Stimulated activated CD8-positive, alpha-beta memory T cell treated with anti-CD3 and anti-CD28 coated beads, Interleukin-12 subunit alpha, Interleukin-12 subunit beta, amount 100 ng/mL, for 1 hour (primary cell): Measurements from ENCODE around the gene PINK1.

Experiments
- DNase-seq: peaks from one replicate; pipeline ENCODE4 v3.0.0-alpha.2; 2020; ENCODE audit warnings: low read depth

The PINK1 gene

DNA sequence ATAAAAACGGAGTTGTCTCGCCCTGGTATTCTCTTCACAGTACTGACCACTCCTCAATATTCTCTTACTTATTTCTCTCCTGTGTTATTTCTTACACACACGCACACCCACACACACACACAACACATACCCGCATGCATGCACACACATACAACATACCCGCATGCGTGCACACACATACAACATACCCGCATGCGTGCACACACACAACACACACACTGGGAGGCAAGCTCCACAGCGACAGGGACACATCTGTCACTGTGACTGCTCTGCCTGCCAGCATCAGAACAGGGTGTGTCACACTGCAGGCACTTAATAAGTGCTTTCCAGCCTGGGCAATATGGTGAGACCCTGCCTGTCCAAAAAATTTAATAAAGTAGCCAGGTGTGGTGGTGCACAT lies 48.7 kb downstream of the PINK1 start:
- DNase-seq, result no peak

DNA sequence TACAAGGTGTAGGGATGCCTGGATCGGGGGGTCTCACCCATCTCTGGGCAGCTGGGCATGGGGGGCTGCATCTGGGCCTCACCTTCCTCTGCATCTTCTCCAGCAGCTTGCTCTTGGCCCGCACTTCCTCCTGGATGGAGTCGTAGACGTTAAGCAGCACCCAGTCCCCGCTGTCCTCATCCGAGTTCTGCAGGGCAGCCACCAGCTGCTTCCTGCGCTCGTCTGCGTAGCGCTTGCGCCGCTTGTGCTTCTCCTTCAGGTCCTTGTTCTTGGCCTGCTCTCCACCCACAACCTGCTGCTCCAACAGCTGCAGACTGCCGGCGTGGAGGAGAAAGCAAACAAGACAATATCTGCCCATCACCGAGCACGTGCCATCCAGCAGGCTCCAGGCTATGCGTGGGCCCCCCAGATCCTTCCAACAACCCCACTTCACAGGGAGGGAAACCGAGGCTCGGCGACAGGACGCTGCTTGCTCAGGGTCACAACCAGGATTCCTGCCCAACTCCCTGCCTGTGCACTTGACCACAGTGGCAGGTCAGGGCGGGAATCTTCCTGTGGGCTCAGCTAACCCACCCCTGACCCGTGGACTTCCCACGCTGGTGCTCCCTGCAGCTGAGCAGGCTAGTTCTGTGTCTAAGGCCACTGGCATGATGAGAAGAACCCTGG lies 49.4 kb downstream of the PINK1 start:
- DNase-seq, result no peak

DNA sequence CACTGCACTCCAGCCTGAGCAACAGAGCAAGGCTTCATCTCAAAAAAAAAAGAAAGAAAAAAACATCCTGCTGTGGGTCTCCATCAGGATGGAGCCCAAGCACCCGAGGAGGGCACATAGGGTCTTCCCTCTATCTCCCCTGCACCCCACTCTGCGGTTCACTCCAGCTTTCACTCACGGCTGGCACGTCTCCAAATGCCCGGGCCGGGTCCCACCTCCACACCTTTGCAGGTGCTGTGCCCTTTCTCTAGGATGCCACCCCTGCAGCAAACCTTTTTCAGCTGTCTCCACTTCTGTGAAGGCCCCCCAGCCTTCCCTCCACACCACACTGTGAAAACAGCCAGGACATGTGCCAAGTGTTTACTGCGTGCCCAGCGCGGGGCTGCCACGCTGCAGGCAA lies 50.4 kb downstream of the PINK1 start:
- no peak for DNase-seq

DNA sequence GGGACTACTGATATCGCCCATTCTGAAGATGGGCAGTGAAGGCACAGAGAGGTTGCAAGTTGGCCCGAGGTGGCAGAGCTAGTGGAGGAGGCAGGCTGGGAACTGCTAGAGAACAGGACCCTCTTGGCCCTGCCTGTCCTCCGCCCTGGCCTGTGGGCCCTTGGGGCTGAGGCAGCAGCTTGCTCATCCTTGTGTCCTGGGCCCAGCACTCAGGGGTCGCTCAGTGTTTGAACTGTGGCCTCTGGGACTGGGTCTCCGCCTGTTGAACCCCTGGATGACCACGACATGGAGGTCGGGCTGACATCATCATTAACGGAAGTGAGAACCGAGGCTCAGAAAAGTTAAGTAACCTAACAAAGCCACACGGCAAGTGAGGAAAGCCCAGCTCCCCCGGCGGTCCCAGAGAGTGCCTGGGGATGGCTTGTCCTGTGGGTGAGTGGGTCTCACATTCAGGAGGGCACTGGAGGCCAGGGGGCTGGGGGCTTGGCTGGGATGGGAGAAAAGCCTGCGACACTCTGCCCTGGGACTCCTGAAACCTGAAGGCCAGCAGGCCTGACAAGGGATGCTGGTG lies 50.9 kb downstream of the PINK1 start:
- no peak for DNase-seq

DNA sequence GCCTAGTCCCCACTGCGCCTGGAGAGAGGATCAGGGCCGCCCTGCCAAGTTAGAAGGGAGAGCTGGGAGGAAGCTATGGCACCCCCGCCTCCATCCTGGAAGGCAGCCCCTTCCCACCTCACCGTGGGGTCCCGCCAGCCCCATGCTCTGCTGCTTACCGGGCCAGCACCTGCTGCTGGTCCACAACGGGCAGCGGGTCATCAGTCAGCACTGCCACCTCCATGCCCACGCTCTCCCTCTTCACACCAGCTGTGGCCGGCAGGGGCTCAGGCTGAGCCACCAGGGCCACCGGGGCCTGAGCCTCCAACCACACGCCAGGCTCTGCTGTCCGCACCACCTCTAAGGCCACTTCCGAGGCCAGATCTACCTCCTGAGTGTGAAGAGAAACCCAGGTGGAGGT lies 51.4 kb downstream of the PINK1 start:
- no peak for DNase-seq

DNA sequence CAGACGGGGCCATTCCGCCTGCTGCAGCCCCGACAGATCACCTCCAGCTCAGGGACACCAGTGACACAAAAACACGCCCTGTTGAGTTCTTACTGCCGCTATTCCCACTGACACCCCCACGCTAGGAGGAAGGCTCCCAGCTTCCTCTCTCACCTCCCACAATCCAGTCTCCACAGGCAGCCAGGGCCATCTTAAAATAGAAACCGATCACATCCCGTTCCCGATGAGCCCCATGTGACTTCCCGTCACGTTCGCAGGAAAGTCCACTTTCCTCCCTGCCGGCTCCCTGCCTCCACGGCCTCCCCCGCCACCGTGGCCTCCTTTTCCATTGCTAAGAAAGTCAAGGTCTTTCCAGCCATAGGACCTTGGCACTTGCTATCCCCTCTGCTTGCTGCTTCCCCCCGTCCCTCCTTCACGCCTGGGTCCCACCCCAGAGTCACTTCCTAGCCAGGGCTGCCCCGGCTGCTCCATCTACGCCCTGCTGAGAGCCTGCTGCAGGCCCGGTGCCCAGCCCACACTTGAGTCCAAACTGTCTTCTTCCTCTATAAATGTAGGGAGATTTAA lies 51.9 kb downstream of the PINK1 start:
- no peak for DNase-seq

DNA sequence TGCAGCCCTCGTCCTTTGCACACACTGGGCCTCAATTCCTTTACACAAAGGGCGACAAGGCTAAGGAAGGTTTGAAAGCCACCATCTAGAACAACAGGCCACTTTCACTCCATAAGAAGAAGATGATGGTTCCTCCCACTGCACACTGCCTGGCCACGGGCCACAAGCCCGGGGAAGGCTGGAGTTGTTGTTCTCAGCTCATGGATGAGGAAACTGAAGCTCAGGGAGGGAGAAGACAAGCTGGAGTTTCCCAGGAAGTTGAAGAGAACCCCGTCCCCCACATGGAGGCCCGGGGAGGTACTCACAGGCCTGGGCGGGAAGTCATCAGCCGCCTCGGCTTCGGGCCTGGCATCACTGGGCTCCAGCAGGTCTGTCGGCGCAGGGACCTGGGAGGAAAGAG lies 52.5 kb downstream of the PINK1 start:
- DNase-seq, result no peak

DNA sequence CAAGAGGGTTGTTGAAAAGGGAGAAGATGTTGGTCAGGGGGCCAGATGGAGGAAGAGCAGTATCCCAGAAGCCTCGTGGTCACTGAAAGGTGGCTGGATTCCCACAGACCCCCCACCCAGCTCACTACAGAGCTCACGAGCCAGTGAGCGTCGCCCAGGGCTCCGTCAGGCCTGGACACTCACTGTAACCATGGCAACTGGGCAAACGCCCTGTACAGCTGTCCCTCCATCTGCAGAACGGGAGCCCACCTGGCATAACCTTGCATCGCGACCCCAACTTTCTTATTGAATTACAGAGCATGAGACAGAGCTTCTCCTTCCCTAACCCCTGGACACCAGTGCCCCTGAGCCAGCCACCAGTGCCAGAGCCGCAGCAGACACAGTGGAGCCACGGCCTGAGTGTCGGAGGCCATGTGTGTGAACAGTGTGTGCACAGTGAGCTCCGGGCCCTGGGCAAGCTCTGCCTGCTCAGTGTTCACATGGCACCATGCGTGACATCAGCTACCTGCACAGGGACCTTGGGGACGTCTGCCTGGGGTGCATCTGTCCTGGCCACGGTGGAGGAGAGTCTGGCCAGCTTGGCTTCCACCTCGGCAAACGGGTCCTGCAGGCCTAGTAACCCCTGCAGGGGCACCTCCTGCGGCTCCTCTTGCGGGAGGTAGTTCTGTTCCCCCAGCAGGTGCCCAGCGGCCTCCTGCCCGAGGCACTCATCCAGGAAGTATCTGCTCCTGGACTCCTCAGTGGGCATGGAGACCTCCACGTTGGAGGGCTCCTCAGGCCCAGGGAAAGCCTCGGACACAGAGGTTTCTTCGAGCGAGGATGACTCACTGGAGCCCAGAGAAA lies 53.8 kb downstream of the PINK1 start:
- no peak for DNase-seq

DNA sequence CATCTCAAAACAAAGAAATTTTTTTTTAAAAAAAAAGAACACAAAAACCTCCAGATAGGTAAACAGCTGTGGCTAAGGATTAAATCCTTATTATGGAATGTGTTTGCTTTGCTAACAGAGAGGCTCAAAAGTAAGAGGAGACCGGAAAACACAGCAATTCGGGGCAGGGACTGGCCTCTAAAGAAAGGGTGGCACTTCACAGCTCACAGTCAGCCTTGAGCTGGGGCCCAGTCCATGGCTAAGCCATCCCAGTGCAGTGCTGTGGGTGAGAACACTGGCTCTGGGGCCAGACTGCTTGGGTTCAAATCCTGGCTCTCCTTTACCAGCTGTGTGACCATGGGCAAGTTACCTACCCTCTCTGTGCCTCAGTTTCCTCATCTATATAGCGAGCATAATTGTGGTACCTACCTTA lies 56.4 kb downstream of the PINK1 start:
- DNase-seq, result no peak

DNA sequence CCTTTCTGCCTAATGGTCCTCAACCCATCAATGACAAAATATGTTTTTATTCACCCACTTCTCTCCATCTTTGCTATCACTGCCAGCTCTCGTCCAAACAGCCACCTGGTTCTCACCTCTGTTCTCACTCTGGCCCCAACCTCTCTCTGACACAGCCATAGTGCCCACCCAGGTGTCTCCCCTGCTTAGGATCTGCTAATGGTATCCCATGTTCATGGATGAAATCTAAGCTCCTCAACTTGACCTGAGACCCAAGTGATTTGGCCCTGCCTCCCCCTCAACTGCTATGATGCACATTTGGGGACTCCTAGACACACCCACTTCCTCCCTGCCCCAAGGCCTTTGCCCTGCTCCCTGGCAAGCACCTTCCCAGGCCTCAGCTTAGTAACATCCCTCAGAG lies 58.6 kb downstream of the PINK1 start:
- DNase-seq, result no peak

DNA sequence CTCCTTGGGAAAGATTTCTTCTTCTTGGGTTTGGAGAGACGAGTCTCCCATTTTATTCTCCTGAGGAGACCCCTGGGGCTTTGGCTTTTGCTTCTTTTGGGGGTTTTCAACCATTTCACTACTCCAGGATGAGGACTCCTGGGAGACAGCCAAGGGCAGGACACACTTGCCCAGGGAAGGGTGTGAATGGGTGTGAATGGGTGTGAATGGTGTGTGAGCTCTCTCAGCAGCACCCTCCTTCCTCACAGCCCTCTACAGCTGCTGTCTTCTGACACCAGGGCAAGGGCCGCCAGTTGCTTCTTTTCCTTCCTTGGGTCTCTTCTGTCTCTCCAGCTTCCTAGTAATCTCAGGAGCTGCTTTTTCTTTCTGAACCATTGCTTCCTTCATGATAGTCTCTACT lies 60.4 kb downstream of the PINK1 start:
- no peak for DNase-seq

DNA sequence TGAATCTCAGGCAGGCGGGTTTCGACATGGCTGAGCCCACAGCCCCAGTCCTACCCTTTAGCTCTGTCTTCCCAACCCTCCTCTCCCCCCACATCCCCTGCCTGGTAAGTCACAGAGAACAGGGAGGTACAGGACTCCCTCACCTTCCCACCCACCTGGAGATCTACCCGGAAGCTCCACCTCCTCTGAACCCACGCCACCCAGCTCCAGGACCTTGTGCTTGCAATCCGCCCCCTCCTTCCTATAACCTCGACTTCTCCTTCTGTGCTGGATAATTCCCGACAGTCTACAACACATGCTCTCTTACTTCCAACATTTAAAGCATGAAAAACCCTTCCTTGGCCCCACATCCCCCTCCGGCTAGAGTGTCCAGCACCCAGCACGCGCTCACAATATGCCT lies 62.3 kb downstream of the PINK1 start:
- DNase-seq, result no peak

DNA sequence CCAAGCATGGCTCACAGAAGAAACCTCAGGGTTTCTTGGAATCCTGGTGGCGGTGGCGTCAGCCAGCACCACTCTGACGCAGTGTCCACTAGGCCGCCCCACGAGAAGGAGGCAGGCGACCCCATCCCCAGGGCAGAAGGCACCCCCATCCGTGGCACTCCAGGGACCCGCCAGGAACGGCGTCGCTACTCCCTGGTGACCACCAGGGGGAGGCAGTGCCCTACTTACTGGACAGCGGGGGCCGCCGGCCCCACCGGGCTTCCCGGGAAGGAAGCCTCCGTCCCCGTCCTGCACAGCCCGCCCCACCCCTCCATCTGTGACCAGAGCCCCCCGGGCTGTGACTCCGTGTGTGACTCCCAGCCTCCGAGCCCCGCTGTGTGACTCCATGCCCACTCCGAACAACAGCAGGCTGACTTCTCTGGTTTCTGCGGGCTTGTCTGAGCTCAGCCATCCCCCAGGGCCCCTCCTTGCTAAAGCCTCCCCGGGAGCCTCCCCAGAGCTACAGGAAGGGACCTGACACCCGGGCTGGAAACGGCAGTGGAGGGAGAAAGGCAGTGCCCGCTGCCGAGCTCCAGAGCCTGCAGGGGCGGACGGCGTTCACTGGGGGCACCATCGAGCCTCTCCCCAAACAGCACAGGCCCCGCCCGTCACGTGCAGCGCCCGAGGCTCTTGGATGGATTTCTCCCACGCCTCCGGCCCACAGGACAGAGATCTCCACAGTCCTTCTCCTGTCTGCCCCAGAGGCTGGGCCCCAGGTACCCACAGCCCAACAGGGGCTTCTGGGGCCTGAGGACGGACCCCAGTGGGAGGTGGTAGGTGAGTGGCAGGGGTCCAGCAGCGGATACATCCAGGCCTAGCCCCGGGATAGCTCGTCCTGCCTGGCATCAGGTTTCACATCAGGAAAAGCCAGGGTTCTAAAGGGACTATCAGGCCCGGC lies 63.4 kb downstream of the PINK1 start:
- DNase-seq, result peak; percentile 48

DNA sequence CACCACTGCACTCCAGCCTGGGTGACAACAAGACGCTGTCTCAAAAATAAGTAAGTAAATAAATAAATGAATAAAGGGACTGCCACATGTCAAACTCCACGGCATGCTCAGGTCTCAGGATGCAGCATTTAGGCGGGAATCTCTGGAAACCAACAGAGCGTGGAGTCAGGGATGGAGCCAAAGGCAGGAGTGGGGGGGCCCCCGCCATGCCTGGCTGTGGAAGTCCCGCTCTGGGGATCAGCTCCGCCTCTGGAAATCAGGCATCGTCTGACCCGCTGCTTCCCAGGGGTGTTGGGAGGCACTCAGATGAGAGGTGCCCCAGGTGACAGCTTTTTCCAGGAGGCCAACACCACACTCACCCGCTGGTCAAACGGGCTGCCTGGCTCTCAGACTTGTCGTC lies 64.3 kb downstream of the PINK1 start:
- DNase-seq, result no peak

DNA sequence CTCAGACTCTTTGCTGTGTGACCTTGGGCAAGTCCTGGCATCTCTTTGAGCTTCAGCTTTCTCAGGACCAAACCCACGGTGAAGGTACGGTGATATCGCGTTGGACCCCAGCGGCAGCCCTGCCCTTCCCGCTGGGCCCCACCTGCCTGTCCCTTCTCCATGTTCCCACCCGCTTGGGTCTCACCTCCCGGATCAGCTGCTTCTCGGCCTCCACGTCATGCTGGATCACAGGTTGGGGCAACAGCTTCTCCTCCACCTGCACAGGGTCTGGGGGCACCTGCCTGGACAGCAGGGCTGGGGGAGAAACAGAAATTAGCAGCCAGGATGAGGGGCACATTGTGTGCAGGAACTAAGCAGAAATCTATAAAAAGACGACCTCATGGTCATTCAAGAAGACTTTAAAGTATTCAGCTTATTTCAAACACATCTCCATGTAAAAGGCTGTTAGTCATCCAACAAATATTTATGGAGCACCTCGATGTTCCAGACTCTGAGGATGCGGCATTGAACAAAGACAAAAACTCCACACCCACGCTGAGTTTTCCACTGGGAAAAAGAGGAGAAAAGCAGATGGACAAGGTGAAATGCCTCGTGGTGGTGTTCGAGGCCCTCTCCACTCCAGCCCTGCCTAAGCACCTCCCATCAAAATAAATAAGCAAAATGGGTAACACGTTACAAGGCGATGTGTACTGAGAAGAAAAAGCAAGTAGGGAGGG lies 65.1 kb downstream of the PINK1 start:
- DNase-seq, result no peak

DNA sequence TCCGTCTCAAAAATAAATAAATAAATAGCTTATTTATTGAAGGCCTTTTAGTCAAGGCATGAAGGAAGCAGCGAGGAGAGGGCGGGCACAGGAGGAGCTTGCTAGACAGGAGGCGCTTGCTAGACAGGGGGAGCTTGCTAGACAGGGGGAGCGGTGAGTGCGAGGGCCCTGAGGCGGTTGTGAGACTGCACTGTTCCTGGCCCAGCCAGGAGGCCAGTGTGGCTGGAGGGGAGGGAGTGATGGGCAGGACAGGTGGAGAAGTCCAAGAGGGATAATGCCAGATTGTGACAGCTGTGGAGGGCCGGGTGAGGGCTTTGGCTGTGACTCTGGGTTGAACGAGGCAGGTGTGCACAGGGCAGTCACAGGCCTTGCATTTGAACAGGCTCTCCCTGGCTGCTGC lies 66.3 kb downstream of the PINK1 start:
- no peak for DNase-seq

DNA sequence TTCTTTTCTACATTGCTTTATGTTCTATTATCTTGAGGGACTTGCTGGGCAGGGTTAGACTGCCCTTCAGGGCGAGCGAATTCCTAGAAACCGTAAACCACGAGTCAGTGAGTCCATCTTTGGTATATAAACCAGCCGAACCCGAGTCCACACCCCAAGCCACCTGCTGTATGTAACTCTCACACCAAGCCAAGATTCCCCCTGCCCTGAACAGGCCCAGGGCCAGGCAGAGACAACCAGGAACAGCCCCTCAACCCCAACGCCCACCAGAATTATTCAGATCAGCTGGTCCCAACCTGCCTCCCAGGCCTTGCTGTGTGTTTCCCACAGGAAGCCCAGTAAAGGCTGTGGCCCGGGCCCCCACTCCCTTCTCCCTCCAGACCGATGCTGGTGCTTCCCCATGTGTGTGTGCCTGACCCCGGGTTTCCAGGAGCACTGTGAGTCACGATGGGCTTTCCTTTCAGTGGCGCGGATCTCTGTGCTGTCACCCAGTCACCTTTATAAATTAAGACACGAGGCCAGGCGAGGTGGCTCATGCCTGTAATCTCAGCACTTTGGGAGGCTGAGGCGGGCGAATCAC lies 67.5 kb downstream of the PINK1 start:
- DNase-seq, result no peak
